Measurements from ENCODE around the gene FAHD2B.
"Not testable (repeated sequence)": the region's sequence is repeated elsewhere in the genome, so short reads cannot be mapped to it uniquely, and the experiment has no call there.

Gene FAHD2B

GRCh38 chr2:97045895-97046499 is 48.7 kb downstream of the FAHD2B start:
- DNase-seq (ENCODE audit: extremely low read depth, low read depth); H3K4me3 ChIP-seq (replicated peaks; ENCODE audit: low read depth, low read length): not testable (repeated sequence)
